Measurements from ENCODE around the gene PTGER4. TPM values are rescaled to one million over a fixed set of nuclear protein-coding genes. Genes with fewer than 3 reads are reported as not detected.
"Not testable (repeated sequence)": the region's sequence is repeated elsewhere in the genome, so short reads cannot be mapped to it uniquely, and the experiment has no call there.

PTGER4 gene
- total RNA-seq, 1 experiment from 2014 or later: 0.16 TPM

GRCh38 chr5:40655138-40655537 lies 24.6 kb upstream of the PTGER4 start:
- H3K9me3 ChIP-seq: no peaks in the 10 kb centered on the region

GRCh38 chr5:40656091-40656490 lies 23.6 kb upstream of the PTGER4 start:
- CTCF ChIA-PET: not testable (repeated sequence)

More at GRCh38 chr5:40655138-40655537, 24.6 kb upstream of the PTGER4 start:
- no peaks in the 10 kb centered on the region for H3K4me1 Mint-ChIP-seq (ENCODE audit: low read depth, unreplicated experiment)
- H3K9me3 Mint-ChIP-seq (ENCODE audit: unreplicated experiment): no peaks in the 10 kb centered on the region
- ChIA-PET CTCF (no interaction called here), POLR2A (no interaction called here)
- no peak for DNase-seq
- H3K36me3 Mint-ChIP-seq (ENCODE audit: insufficient read depth, unreplicated experiment): no peaks in the 10 kb centered on the region
- H3K4me3 Mint-ChIP-seq (ENCODE audit: unreplicated experiment): no peak overlapping the region
- no TSS peak for BruUV-seq (replicated peaks)
- intact Hi-C loops (cut with micrococcal nuclease; ENCODE audit: unreplicated experiment): no loop called here
- peaks cover 10% of the 10 kb centered on the region for H3K27me3 Mint-ChIP-seq (ENCODE audit: insufficient read depth, unreplicated experiment)
- H3K36me3 ChIP-seq (ENCODE audit: control insufficient read depth, insufficient read depth, low read length): no peaks in the 10 kb centered on the region
- H3K27me3 ChIP-seq (replicated peaks; ENCODE audit: control insufficient read depth, insufficient read depth, low read length): no peaks in the 10 kb centered on the region
- no peak overlapping the region for H3K27ac Mint-ChIP-seq (ENCODE audit: unreplicated experiment)
- H3K4me1 ChIP-seq: no peaks in the 10 kb centered on the region
- no peak for TF ChIP-seq CTCF (IDR thresholded peaks at IDR 0.05; ENCODE audit: insufficient read depth in 1 of 2, low read depth in 1 of 2, low read length in 1 of 2, severe bottlenecking in 1 of 2, unreplicated experiment in 1 of 2)
- H3K4me3 ChIP-seq (ENCODE audit: low read depth, low read length): no peak overlapping the region

GRCh38 chr5:40656766-40657165 lies 22.9 kb upstream of the PTGER4 start:
- TF ChIP-seq CTCF (IDR thresholded peaks at IDR 0.05; ENCODE audit: insufficient read depth in 1 of 2, low read depth in 1 of 2, low read length in 1 of 2, severe bottlenecking in 1 of 2, unreplicated experiment in 1 of 2): no peak
- Mint-ChIP-seq H3K27ac (ENCODE audit: unreplicated experiment) (no peak overlapping the region), H3K9me3 (ENCODE audit: unreplicated experiment) (no peaks in the 10 kb centered on the region), H3K27me3 (ENCODE audit: insufficient read depth, unreplicated experiment) (peaks cover 10% of the 10 kb centered on the region), H3K4me1 (ENCODE audit: low read depth, unreplicated experiment) (no peaks in the 10 kb centered on the region), H3K36me3 (ENCODE audit: insufficient read depth, unreplicated experiment) (no peaks in the 10 kb centered on the region), H3K4me3 (ENCODE audit: unreplicated experiment) (no peak overlapping the region)
- ChIA-PET POLR2A (no interaction called here), CTCF (no interaction called here)
- H3K4me1 ChIP-seq: no peaks in the 10 kb centered on the region
- no peaks in the 10 kb centered on the region for H3K9me3 ChIP-seq
- BruUV-seq (replicated peaks): no TSS peak
- DNase-seq: no peak
- H3K27me3 ChIP-seq (replicated peaks; ENCODE audit: control insufficient read depth, insufficient read depth, low read length): no peaks in the 10 kb centered on the region
- H3K4me3 ChIP-seq (ENCODE audit: low read depth, low read length): no peak overlapping the region
- no peaks in the 10 kb centered on the region for H3K36me3 ChIP-seq (ENCODE audit: control insufficient read depth, insufficient read depth, low read length)
- intact Hi-C loops (cut with micrococcal nuclease; ENCODE audit: unreplicated experiment): no loop called here

More at GRCh38 chr5:40656091-40656490, 23.6 kb upstream of the PTGER4 start:
- H3K27me3 ChIP-seq (replicated peaks; ENCODE audit: control insufficient read depth, insufficient read depth, low read length); H3K36me3 ChIP-seq (ENCODE audit: control insufficient read depth, insufficient read depth, low read length); H3K36me3 Mint-ChIP-seq (ENCODE audit: insufficient read depth, unreplicated experiment); H3K27me3 Mint-ChIP-seq (ENCODE audit: insufficient read depth, unreplicated experiment); DNase-seq; intact Hi-C loops (cut with micrococcal nuclease; ENCODE audit: unreplicated experiment); POLR2A ChIA-PET; H3K9me3 Mint-ChIP-seq (ENCODE audit: unreplicated experiment); H3K9me3 ChIP-seq; BruUV-seq (replicated peaks); H3K4me1 Mint-ChIP-seq (ENCODE audit: low read depth, unreplicated experiment); H3K4me3 Mint-ChIP-seq (ENCODE audit: unreplicated experiment); H3K4me3 ChIP-seq (ENCODE audit: low read depth, low read length); H3K27ac Mint-ChIP-seq (ENCODE audit: unreplicated experiment); H3K4me1 ChIP-seq: not testable (repeated sequence)

GRCh38 chr5:40660751-40661150 lies 19.0 kb upstream of the PTGER4 start:
- peaks cover 7% of the 10 kb centered on the region for H3K27me3 Mint-ChIP-seq (ENCODE audit: insufficient read depth, unreplicated experiment)
- Histone ChIP-seq H3K36me3 (ENCODE audit: control insufficient read depth, insufficient read depth, low read length) (no peaks in the 10 kb centered on the region), H3K4me1 (no peaks in the 10 kb centered on the region), H3K9me3 (no peaks in the 10 kb centered on the region), H3K4me3 (ENCODE audit: low read depth, low read length) (no peak overlapping the region), H3K27me3 (replicated peaks; ENCODE audit: control insufficient read depth, insufficient read depth, low read length) (no peaks in the 10 kb centered on the region)
- no peak overlapping the region for H3K4me3 Mint-ChIP-seq (ENCODE audit: unreplicated experiment)
- intact Hi-C loops (cut with micrococcal nuclease; ENCODE audit: unreplicated experiment): no loop called here
- no peaks in the 10 kb centered on the region for H3K4me1 Mint-ChIP-seq (ENCODE audit: low read depth, unreplicated experiment)
- ChIA-PET POLR2A (no interaction called here), CTCF (no interaction called here)
- TF ChIP-seq CTCF (IDR thresholded peaks at IDR 0.05; ENCODE audit: insufficient read depth in 1 of 2, low read depth in 1 of 2, low read length in 1 of 2, severe bottlenecking in 1 of 2, unreplicated experiment in 1 of 2): no peak
- no peak overlapping the region for H3K27ac Mint-ChIP-seq (ENCODE audit: unreplicated experiment)
- no peaks in the 10 kb centered on the region for H3K36me3 Mint-ChIP-seq (ENCODE audit: insufficient read depth, unreplicated experiment)
- no TSS peak for BruUV-seq (replicated peaks)
- DNase-seq: no peak
- no peaks in the 10 kb centered on the region for H3K9me3 Mint-ChIP-seq (ENCODE audit: unreplicated experiment)

Measured in Caco-2 (cell line).